ENCODE measurements around the gene GIPC3. TPM values are rescaled to one million over a fixed set of nuclear protein-coding genes. Genes with fewer than 3 reads are reported as not detected.
"Not testable (repeated sequence)": the region's sequence is repeated elsewhere in the genome, so short reads cannot be mapped to it uniquely, and the experiment has no call there.

GIPC3 gene
- total RNA-seq, 3 donors from 2014 or later, result 0.34 to 1.1 (median 0.58) TPM

- intact Hi-C loops (cut with DNase I, micrococcal nuclease), result no loop called here
- H3K4me1 ChIP-seq (ENCODE audit: low read depth), result peaks cover 18% of the 10 kb centered on the region
- no peaks in the 10 kb centered on the region for H3K9me3 ChIP-seq
- TF ChIP-seq, protein P1, sequence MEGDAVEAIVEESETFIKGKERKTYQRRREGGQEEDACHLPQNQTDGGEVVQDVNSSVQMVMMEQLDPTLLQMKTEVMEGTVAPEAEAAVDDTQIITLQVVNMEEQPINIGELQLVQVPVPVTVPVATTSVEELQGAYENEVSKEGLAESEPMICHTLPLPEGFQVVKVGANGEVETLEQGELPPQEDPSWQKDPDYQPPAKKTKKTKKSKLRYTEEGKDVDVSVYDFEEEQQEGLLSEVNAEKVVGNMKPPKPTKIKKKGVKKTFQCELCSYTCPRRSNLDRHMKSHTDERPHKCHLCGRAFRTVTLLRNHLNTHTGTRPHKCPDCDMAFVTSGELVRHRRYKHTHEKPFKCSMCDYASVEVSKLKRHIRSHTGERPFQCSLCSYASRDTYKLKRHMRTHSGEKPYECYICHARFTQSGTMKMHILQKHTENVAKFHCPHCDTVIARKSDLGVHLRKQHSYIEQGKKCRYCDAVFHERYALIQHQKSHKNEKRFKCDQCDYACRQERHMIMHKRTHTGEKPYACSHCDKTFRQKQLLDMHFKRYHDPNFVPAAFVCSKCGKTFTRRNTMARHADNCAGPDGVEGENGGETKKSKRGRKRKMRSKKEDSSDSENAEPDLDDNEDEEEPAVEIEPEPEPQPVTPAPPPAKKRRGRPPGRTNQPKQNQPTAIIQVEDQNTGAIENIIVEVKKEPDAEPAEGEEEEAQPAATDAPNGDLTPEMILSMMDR (IDR thresholded peaks at IDR 0.05), result no peak
- DNase-seq (peak in 1 of 3 donors; percentile 48), ATAC-seq (no peak)
- no peak overlapping the region for H3K4me3 ChIP-seq
- H3K36me3 ChIP-seq (ENCODE audit: low read depth), result no peaks in the 10 kb centered on the region
Measured at GRCh38 chr19:3627351-3627723, 42.1 kb downstream of the GIPC3 start.

DNA sequence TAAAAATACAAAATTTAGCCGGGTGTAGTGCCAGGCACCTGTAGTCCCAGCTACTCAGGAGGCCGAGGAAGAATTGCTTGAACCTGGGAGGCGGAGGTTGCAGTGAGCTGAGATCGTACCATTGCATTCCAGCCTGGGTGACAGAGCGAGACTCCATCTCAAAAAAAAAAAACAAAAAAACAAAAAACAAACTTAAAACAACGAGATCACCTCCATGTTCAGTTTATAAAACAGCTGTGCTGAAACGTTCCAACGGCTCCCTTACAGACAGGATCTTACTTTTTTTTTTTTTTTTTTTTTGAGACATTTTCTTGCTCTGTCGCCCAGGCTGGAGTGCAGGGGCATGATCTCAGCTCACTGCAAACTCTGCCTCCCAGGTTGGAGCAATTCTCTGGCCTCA lies 43.5 kb downstream of the GIPC3 start:
- not testable (repeated sequence) for DNase-seq, ATAC-seq

DNA sequence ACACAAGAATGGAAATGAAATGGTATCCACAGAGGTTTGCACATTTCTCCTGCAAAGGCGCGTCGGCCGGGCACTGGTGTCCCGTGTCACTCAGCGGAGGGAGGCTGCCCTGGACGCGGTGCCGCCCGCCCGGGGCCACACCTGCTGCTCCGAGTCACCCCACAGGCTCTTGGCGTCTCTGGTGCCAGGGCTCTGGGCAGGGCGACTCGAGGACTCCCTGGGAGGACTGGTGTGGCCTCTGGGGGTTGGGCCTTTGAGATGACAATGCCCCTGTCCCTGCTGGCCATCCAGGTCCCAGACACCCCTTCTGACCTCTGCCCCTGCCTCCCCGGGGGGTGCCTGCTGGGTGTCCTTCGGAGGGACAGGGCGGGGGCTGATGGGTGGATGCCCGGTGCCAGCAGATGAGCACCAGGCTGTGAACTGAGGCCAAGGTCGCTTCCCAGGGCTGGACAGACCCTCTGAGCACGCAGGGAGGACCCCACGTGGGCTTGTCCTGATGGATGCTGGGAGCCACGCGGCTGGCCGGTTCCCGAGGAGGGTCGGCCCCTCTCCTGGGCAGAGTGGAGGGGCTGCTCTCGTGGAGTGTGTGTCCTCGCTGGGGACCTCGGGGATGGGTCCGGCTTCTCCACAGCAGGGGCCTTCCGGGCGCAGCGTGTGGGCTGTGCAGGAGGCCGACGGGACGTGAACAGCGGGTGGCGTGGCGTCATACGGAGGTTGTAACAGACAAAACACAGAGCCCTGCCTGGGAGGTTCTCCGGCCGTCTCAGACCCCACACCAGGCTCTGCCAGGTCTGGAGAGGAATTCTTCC lies 46.0 kb downstream of the GIPC3 start:
- intact Hi-C loops (cut with DNase I, micrococcal nuclease), result no loop called here
- no peaks in the 10 kb centered on the region for H3K36me3 ChIP-seq (ENCODE audit: low read depth)
- ATAC-seq, result no peak

More for the DNA sequence above, 43.5 kb downstream of the GIPC3 start:
- peaks cover 18% of the 10 kb centered on the region for H3K4me1 ChIP-seq (ENCODE audit: low read depth)
- H3K4me3 ChIP-seq; H3K9me3 ChIP-seq; H3K36me3 ChIP-seq (ENCODE audit: low read depth); intact Hi-C loops (cut with DNase I, micrococcal nuclease): not testable (repeated sequence)

DNA sequence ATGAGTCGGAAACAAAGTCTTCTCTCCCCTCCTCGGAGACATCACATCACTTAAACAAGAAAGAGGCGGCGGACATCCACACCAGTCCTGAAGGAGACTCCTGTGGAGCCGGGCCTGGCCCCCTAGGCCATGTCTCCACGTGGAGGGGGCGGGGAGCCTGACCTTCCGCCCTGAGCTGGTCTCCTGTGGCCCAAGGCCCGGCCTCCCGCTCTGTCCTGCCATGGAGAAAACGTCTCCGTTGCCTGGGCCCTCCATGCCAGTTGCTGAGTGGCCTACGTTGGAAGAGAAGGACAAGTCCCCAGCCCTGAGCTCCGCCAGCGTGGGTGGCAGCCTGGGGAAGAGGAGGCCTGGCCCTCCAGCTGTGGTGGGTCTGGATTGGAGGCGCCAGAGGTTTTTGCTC lies 46.8 kb downstream of the GIPC3 start:
- no peak for ATAC-seq

More for the DNA sequence above, 46.0 kb downstream of the GIPC3 start:
- DNase-seq, result peak in 1 of 3 donors; percentile 45
- no peaks in the 10 kb centered on the region for H3K9me3 ChIP-seq
- no peak overlapping the region for H3K4me3 ChIP-seq
- TF ChIP-seq, protein P1 (IDR thresholded peaks at IDR 0.05), result no peak
- H3K4me1 ChIP-seq (ENCODE audit: low read depth), result peaks cover 7% of the 10 kb centered on the region

GRCh38 chr19:3632739-3633558 lies 47.7 kb downstream of the GIPC3 start:
- TF ChIP-seq, protein P1 (IDR thresholded peaks at IDR 0.05), result no peak

More for the DNA sequence above, 46.8 kb downstream of the GIPC3 start:
- peak in 1 of 3 donors; percentile 44 for DNase-seq
- intact Hi-C loops (cut with DNase I, micrococcal nuclease), result no loop called here
- Histone ChIP-seq H3K9me3 (no peaks in the 10 kb centered on the region), H3K36me3 (ENCODE audit: low read depth) (no peaks in the 10 kb centered on the region), H3K4me1 (ENCODE audit: low read depth) (peaks cover 5% of the 10 kb centered on the region), H3K4me3 (no peak overlapping the region)
- TF ChIP-seq, protein P1 (IDR thresholded peaks at IDR 0.05), result no peak

GRCh38 chr19:3633559-3633988 lies 48.3 kb downstream of the GIPC3 start:
- Histone ChIP-seq H3K4me1 (ENCODE audit: low read depth) (no peaks in the 10 kb centered on the region), H3K9me3 (no peaks in the 10 kb centered on the region), H3K36me3 (ENCODE audit: low read depth) (no peaks in the 10 kb centered on the region), H3K4me3 (no peak overlapping the region)
- intact Hi-C loops (cut with DNase I, micrococcal nuclease), result no loop called here
- DNase-seq (no peak), ATAC-seq (no peak)
- TF ChIP-seq, protein P1 (IDR thresholded peaks at IDR 0.05), result no peak

More at GRCh38 chr19:3632739-3633558, 47.7 kb downstream of the GIPC3 start:
- Histone ChIP-seq H3K4me3 (no peak overlapping the region), H3K4me1 (ENCODE audit: low read depth) (no peaks in the 10 kb centered on the region), H3K9me3 (no peaks in the 10 kb centered on the region), H3K36me3 (ENCODE audit: low read depth) (no peaks in the 10 kb centered on the region)
- DNase-seq, result peak in 1 of 3 donors; percentile 41
- ATAC-seq, result no peak
- intact Hi-C loops (cut with DNase I, micrococcal nuclease), result no loop called here
